ENCODE measurements around the gene ECI1.

GRCh38 chr16:2289282-2289681 is 37.9 kb upstream of the ECI1 start:
- TF ChIP-seq CTCF (conservative IDR thresholded peaks at IDR 0.05; ENCODE audit: low read depth, low read length) (no peak), EZH2 (IDR thresholded peaks at IDR 0.05; ENCODE audit: low read length, unreplicated experiment) (no peak), EZH2phosphoT487 (IDR thresholded peaks at IDR 0.05; ENCODE audit: borderline replicate concordance, low read length) (no peak)
